Mesothelial cell of epicardium (in vitro differentiated cells): ENCODE data around the gene CUX1. TPM values are rescaled to one million over a fixed set of nuclear protein-coding genes. Genes with fewer than 3 reads are reported as not detected.
"Not testable (repeated sequence)": the region's sequence is repeated elsewhere in the genome, so short reads cannot be mapped to it uniquely, and the experiment has no call there.

Experiments used
- DNase-seq, 2 experiments: peaks; one replicate each; pipeline ENCODE4 v3.0.0; 2021; ENCODE audit warnings: low spot score in 2 of 2; ENCODE audit not compliant: unreplicated experiment in 2 of 2
- H3K27ac Mint-ChIP-seq: 2 replicates; pipeline ENCODE4 v1.8.0; 2021; ENCODE audit warnings: mixed read lengths
- H3K27me3 Mint-ChIP-seq: 2 replicates; pipeline ENCODE4 v1.8.0; 2021; ENCODE audit warnings: low read depth, mixed read lengths
- H3K36me3 Mint-ChIP-seq: 2 replicates; pipeline ENCODE4 v1.8.0; 2021; ENCODE audit warnings: mixed read lengths
- H3K4me1 Mint-ChIP-seq: 2 replicates; pipeline ENCODE4 v1.8.0; 2021; ENCODE audit warnings: mixed read lengths
- H3K4me3 Mint-ChIP-seq: 2 replicates; pipeline ENCODE4 v1.8.0; 2021; ENCODE audit warnings: mild to moderate bottlenecking, moderate library complexity, mixed read lengths
- H3K9me3 Mint-ChIP-seq: 2 replicates; pipeline ENCODE4 v1.8.0; 2021; ENCODE audit warnings: mixed read lengths
- total RNA-seq: library from RNA; stranded (reverse); gene quantifications from 3 replicates; pipeline ENCODE4 v1.2.1, GENCODE V29; 2021
- TF ChIP-seq, protein P1 (sequence below): fragments of 200-600 bp; sonication (generic); IDR thresholded peaks from one replicate; pipeline ENCODE4 v1.5.0; 2021; ENCODE audit warnings: antibody characterized with exemption; ENCODE audit not compliant: unreplicated experiment

The CUX1 gene
- total RNA-seq, 1 donor from 2014 or later = 158 TPM

GRCh38 chr7:101921061-101921460 lies 103.6 kb downstream of the CUX1 start:
- Mint-ChIP-seq H3K27ac (no peak overlapping the region), H3K9me3 (no peaks in the 10 kb centered on the region), H3K27me3 (no peaks in the 10 kb centered on the region), H3K36me3 (peaks cover 19% of the 10 kb centered on the region), H3K4me1 (peaks cover 20% of the 10 kb centered on the region), H3K4me3 (no peak overlapping the region)
- no peak for DNase-seq
- TF ChIP-seq, protein P1, sequence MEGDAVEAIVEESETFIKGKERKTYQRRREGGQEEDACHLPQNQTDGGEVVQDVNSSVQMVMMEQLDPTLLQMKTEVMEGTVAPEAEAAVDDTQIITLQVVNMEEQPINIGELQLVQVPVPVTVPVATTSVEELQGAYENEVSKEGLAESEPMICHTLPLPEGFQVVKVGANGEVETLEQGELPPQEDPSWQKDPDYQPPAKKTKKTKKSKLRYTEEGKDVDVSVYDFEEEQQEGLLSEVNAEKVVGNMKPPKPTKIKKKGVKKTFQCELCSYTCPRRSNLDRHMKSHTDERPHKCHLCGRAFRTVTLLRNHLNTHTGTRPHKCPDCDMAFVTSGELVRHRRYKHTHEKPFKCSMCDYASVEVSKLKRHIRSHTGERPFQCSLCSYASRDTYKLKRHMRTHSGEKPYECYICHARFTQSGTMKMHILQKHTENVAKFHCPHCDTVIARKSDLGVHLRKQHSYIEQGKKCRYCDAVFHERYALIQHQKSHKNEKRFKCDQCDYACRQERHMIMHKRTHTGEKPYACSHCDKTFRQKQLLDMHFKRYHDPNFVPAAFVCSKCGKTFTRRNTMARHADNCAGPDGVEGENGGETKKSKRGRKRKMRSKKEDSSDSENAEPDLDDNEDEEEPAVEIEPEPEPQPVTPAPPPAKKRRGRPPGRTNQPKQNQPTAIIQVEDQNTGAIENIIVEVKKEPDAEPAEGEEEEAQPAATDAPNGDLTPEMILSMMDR = no peak

DNA sequence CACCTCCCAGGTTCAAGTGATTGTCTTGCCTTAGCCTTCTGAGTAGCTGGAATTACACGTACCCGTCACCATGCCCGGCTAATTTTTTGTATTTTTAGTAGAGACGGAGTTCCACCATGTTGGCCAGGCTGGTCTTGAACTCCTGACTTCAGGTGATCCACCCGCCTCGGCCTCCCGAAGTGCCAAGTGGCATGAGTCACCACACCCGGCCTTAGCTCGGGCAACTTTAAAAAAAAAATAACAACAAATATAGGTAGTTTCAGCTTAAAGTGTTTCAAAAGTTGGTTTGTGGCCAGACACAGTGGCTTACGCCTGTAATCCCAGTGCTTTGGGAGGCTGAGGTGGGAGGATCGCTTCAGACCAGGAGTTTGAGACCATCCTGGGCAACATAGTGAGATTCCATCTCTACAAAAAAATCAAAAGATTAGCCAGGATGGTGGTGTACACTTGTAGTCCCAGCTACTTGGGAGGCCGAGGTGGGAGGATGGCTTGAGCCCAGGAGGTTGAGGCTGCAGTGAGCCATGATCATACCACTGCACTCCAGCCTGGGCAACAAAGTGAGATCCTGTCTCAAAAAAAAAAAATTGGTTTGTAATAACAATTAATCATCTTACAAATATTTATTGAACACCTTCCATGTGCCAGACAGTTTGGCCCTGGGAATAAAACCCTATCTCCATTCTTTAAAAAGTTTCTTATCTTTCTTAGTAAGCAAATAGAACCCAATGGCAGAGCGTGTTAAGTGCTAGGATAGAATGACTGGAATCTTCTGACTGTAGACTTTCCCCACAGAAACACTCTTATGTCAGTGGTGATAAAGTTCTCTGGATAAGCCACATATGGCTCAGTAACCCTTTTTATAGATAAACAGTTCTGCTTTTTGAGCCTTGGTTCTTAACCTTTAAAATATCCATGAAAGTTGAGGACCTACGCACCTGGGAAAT lies 104.4 kb downstream of the CUX1 start:
- H3K4me3 Mint-ChIP-seq, H3K27me3 Mint-ChIP-seq, DNase-seq, H3K9me3 Mint-ChIP-seq: not testable (repeated sequence)
- peak overlapping the region; percentile 43 for H3K27ac Mint-ChIP-seq
- H3K4me1 Mint-ChIP-seq = peaks cover 21% of the 10 kb centered on the region
- H3K36me3 Mint-ChIP-seq = peaks cover 17% of the 10 kb centered on the region

DNA sequence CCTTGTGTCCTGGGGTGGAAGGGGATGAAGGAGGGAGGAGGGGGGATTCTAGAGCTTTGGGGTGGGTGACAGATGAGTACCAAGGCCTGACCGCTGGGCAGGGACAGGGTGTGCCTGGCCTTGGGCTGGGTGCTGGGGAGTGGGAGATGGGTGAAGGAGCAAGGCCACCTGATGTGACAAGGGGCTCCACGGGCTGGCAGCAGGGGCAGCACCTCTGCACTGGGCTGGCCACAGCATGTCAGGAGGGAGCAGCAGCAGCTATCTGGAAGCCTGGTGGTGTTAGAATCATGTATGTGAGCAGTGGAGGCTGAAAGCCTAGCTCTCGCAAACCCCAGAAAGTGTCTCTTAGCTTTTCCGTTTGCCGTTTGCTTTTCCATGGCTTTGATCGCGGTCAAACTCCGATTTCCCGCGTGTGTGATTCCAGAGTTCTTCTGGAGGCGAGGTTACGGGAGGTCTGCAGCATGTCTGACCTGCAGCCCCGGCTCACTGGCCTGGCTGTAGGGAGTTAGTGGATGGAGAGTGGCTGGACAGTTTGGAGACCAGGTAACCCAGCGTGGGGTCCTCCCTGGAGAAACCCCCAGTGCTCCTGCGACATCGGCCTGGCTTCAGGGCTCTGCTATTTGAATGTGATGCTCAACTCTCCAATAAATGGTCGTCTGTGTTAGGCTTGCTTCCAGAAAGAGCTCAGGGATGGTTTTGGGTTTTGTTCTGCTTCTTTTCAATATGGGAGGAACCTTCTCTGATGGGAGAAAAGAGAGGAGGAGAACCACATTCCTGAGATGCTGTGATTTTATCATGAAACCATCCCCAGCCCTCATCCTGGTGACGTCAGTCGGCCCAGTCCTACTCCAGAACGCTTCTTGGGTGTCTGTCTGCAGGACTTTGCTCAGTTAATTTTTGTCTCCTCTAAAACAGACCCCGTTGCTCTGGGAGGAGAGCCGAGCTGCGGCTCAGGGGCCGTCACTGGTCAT lies 105.5 kb downstream of the CUX1 start:
- H3K4me1 Mint-ChIP-seq = peaks cover 26% of the 10 kb centered on the region
- no peaks in the 10 kb centered on the region for H3K9me3 Mint-ChIP-seq
- H3K4me3 Mint-ChIP-seq = no peak overlapping the region
- TF ChIP-seq, protein P1 = no peak
- DNase-seq = no peak
- H3K27ac Mint-ChIP-seq = peak overlapping the region; percentile 43
- H3K36me3 Mint-ChIP-seq = peaks cover 15% of the 10 kb centered on the region
- H3K27me3 Mint-ChIP-seq = no peaks in the 10 kb centered on the region

DNA sequence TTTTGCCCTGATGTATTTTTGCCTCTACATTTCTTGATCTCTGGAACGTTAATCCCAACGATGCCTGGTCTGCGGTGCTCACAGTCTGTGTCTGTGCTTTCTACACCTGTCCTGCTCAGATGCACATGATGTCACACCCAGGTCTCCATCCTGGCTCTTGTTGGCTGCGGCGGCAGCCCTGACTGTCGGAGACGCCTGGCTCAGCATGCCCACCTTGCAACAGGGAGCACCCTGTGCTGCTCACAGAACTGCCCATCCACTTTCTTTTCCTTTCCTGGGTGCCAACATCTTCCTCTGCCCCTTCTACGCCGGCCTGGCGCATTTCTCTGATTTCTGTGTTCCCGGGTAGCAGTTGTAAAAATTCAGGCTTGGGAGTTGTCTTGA lies 106.2 kb downstream of the CUX1 start:
- H3K9me3 Mint-ChIP-seq = no peaks in the 10 kb centered on the region
- peaks cover 28% of the 10 kb centered on the region for H3K4me1 Mint-ChIP-seq
- no peak overlapping the region for H3K4me3 Mint-ChIP-seq
- DNase-seq = no peak
- no peaks in the 10 kb centered on the region for H3K27me3 Mint-ChIP-seq
- H3K36me3 Mint-ChIP-seq = peaks cover 15% of the 10 kb centered on the region
- H3K27ac Mint-ChIP-seq = peak overlapping the region; percentile 18
- TF ChIP-seq, protein P1 = no peak

DNA sequence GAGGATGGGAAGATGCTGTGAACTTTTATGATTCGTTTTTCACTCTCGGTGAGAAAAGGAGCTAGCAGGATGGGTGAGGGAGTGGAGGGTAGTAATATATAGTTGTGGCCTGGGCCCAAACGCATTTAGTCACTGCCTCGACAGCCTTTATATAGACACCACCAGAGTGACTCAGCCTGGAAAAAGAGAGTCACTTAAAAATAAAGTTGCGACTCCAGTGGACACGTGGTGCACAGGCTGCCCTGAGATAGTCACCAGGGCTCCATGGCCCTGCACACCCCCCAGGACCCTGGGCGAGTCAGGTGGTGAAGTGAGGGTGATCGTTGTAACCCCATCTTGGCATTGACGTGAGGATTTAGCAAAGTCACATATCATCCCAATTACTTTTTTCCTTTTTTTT lies 106.7 kb downstream of the CUX1 start:
- H3K27ac Mint-ChIP-seq = peak overlapping the region; percentile 35

More for the DNA sequence above, 106.7 kb downstream of the CUX1 start:
- Mint-ChIP-seq H3K36me3 (peaks cover 13% of the 10 kb centered on the region), H3K9me3 (no peaks in the 10 kb centered on the region), H3K27me3 (no peaks in the 10 kb centered on the region), H3K4me1 (peaks cover 28% of the 10 kb centered on the region), H3K4me3 (no peak overlapping the region)
- DNase-seq = no peak
- TF ChIP-seq, protein P1 = no peak
